GM20431 (cell line): ENCODE measurements around the gene MYB.
"Not testable (repeated sequence)": the region's sequence is repeated elsewhere in the genome, so short reads cannot be mapped to it uniquely, and the experiment has no call there.

Experiments
- in situ Hi-C: fragments of 300-500 bp; cut with MseI, MboI; formaldehyde crosslinking; loops from one replicate; pipeline ENCODE4 v1.15.0; 2020; ENCODE audit warnings: low sequenced_read_pairs; ENCODE audit not compliant: unreplicated experiment

MYB gene

DNA sequence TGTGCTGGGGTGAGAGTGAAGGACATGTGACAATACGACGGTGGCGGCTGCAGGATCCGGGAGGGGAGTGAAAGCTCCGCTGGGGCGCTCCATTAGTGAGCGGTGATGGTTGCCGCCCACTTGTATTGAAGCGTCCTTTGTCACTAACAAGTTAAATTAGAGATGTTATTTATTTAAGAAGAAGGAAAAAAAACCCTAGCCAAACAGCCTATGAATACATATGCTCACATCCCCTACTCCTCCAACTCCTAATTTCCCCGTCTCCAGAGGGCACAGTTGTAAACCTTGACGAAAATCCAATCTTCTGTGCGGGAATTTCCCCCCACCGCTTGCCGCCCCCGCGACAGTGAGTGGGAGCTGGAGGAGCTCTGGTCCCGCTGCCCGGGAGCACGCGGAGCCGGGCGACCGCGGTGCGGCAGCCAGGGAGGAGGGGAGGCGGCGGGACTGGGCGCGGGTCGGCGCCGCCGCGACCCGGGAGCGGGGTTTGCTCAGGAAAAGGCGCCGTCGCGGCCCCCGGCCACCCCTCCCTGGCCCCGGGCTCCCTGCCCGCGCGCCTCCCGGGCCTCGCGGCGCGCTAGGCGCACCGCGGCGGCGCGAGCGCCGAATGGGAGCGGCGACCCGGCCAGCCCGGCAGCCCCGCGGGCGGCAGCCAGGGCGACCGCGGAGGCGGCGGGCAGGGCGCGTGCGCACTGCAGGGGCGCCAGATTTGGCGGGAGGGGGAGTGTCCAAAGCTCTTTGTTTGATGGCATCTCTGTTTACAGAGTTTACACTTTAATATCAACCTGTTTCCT lies at the start of gene MYB:
TSS of gene MYB (plus strand) at position 767 of the 791 bp plus-strand sequence. CDS start 206 bp downstream, outside the sequence.
- in situ Hi-C loops, result no loop called here

DNA sequence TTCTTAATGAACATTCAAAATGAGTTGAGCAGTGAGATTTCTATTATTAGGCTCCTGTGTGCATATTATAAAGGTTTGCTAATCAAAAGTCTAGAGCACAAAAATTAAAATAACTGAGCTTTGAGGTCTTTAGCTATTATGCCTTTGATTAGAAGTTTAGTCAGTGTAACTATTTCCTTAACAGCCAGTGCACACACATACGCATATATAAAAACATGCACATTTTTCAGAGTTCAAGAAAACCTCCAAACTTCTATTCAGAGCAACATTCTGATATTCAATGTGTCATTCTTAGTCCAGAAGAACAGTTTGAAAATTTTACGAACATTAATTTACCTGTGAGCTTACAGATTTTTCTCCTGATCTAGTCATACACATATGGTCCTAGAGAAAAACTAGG lies 48.3 kb upstream of the MYB start:
- in situ Hi-C loops, result loop anchor here (25.0 kb wide), 1 partner anchor 305 kb away; no protein-coding TSS in a partner anchor

DNA sequence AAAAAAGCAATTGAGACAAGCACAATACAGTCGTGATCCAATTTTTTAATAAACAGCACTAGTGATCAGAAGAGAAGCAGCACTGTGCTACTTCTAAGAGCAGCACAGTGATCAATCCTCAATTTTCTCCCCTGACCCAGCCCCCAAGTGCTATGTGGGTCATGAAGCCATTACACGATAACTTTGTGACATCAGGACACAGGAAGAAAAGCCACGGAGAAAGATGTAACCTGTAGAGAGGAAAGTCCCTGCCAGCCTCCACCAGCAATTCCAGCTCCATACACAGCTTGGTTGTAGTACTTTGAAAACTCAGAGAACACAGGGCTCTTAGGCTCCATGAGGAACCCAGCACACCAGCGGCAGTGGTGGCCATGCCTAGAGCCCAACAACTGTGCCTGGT lies 45.3 kb upstream of the MYB start:
- in situ Hi-C loops, result loop anchor here (25.0 kb wide), 1 partner anchor 301 kb away; no protein-coding TSS in a partner anchor

DNA sequence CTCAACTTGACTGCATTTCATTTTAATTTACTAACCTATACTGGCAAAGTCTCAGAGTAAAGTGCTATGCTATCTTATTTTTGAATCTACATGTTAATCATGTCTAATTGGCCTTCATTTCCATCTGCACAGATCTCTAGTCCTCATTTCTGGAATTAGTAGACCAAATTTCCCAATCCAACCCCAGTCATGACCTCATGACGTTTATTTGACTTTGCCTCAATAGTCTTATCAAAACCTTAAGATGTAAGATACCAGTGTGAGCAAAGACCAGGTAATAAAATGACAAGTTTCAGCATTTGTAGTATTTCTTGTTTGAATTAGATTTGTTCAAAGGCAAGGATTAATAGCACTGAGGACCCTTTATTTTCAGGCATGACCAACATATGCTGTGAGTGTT lies 43.3 kb upstream of the MYB start:
- in situ Hi-C loops, result loop anchor here (25.0 kb wide), 1 partner anchor 299 kb away; no protein-coding TSS in a partner anchor

DNA sequence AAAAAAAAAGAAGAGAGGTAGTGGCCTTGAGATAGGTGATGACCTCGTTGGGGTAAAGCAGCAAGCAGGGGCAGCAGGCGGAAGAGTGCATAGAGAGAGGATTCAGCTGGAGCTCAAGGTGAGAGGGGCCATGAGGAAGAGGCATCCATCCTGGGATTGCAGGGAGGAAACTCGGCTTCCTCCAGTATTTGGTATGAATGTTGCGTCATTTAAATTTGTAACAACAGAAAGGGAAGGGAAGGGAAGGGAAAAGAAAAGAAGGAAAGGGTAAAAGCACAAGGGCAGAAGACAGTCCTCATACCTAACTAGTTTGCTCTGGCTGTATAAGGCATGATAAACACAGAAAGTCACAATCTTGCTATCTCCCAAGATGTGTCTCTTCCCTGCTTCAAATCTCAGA lies 39.9 kb upstream of the MYB start:
- in situ Hi-C loops, result loop anchor here (25.0 kb wide), 1 partner anchor 296 kb away; no protein-coding TSS in a partner anchor

DNA sequence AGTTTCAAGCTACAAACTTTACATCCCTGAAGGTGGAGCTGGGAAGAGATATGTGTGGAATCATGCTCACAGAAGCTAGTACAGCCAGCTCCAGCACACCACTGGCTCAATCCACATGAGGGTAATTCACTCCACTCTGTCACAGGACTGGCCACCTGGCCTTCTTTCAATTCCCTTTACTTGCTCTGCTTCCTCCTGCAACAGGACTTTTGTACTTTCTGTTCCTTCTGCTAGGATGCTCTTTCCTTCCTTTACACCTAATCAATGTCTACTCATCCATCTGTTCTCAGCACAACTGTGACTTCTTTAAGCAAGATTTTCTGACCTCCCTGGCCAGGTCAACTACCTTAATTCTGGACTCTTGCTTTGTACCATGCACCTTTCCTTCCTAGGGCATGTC lies 39.4 kb upstream of the MYB start:
- in situ Hi-C loops, result loop anchor here (25.0 kb wide), 1 partner anchor 296 kb away; no protein-coding TSS in a partner anchor

DNA sequence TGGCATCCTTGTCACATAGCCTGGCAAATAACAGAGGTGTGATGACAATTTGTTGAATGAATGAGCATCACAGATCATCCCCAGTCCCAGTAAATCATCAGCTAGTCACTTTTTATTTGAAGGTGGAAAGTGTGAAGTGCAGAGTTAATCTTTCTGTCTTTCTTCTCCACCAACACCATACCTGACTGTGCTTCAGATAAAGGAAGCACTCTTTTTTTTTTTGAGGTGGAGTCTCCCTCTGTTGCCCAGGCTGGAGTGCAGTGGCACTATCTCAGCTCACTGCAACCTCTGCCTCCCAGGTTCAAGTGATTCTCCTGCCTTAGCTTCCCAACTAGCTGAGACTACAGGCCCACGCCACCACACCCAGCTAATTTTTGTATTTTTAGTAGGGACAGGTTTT lies 38.9 kb upstream of the MYB start:
- in situ Hi-C loops, result loop anchor here (25.0 kb wide), 1 partner anchor 295 kb away; no protein-coding TSS in a partner anchor

DNA sequence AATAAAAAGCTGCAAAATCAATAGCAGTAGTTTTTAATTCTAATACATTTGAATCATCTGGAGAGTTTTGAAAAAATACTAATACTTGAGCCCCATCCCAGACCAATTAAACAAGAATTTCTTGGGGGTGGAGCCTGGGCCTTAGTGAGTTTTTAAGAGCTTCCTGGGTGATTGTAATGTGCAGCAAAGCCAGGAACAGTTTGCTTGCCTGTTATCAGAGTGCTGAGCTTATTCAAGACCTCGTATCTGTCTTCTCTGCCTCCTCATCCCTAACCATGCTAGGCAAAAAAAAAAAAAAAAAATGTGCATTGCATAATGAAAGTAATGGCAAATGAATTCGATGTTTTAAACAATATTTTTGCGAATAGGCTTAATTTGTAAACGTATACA lies 36.4 kb upstream of the MYB start:
- in situ Hi-C loops, result loop anchor here (25.0 kb wide), 1 partner anchor 293 kb away; no protein-coding TSS in a partner anchor

DNA sequence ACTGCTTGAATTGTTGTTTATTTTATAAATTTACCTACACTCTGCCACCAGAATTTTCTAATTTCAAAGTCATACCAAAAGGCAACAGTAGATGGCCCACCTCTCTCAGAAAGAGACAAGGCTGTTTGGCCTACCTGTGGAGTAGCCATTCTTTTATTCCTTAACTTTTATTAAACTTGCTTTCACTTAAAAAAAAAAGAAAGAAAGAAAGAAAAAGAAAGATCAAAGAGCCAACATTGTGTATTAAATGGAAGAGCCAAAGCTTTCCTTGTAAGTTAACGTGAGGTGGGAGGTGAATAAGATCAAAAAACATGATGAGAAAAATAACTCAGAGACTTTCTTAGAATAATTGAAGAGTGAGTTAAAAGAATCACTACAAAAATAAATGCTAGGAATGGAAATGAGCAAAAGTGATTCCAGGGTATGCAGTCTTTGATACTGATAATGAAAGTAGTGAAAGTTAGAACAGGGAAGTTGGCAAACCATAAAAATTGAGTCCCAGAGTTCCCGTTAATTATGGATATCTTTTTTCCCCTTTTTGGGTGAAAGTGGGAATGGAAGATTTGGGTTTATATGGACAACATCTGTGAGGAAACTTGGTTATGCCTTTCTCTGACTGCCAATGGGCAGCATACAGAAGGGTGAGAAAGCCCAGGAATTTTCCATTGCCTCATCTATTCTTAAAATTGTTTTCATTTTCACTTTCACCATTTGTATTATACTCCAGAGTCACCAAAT lies 35.9 kb upstream of the MYB start:
- in situ Hi-C loops, result loop anchor here (25.0 kb wide), 1 partner anchor 292 kb away; no protein-coding TSS in a partner anchor

DNA sequence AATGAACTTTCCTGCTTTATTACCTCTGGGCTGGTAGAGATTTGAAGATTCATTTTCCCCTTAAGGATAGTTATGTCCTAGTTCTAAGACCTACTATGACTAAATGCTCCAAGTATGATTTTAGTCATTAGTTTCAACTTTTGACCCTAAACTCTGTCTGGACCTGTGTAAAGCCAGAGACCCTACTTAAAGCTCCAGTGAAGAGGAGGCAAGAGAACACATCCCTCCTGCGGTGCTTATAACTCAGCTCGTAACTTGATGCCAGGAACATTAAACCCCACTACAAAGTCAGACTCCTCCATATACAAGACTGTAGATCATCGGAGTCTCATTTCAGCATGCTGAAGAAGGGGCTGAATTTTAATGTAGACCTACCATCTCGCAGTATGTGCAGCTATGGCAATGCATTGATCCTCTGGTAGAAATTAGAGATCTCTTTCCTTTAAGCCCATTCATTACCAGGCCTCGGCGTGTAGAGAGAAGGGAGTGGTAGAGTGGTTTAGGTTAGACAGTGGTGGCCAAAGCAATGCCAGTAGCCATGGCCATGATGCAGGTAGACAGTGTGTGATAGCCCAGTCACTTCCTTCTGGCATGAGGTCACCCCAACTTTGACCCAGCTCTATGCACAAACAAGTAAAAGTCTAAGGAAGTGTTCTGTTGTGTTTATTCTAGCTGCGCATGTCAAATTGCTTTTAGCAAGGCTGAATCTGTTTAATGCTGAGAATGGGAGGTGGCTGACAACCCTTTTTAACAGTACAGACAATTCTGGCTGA lies 34.8 kb upstream of the MYB start:
- in situ Hi-C loops, result loop anchor here (25.0 kb wide), 1 partner anchor 291 kb away; no protein-coding TSS in a partner anchor

DNA sequence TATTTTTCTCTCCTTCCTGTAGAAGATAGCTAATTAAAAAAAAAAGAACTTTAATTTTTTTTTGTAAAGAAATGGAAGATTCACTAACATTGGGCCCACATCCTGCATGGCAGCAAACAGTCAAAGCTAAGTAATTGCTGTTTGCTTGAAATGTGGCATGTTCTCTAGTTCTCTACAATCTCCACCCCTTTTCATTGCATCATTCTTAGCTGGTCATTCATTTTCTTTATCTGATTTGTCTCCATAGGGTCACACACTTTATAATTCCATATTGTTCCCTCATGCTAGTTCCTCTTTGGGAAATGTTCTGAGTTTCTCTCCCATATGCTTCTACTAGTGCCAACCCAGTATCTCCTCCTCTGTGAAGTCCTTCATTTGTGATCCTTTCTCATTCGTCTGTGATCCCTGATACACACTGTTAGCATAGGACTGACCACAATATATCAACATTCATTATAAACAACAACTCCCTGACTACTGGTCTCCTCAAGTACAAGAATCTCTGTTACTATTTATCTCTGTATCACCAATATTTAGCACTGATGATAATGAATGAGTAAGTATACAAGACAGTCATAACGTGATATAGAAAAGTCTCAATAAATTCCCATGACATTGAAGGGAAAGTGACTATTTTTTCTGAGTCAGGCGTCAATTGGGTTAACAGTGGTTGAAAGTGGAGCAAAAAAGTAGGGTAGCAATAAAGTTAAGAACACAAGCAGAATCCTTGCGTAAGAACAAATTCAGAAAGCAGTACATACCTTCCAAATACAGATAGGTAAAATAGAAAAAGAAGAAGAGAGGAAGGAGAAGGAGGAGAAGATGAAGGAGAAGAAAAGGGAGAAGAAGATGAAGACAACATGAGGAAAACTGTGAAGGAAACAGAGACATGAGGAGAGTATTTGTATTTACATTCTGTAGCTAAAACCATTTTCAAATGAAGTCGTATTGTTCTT lies 33.2 kb upstream of the MYB start:
- in situ Hi-C loops, result loop anchor here (25.0 kb wide), 1 partner anchor 289 kb away; no protein-coding TSS in a partner anchor

DNA sequence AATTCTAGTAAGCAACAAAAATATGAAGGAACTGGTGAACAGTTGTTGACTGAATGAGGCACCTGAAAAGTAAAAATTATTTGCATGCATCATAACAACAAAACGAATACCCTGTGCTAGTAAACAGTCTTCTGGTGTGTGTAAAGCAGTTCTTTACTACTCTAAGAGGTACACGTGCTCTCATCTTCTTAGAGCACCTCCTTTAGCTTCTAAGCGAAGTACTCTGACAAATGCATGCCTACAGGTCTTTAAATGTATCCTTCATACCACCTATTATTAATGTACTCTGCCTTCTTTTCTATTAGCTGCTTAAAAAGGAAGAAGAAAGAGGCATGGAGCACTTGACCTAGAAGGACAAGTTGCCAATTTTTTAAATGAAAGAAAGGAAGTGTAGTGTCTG lies 32.2 kb upstream of the MYB start:
- in situ Hi-C loops, result loop anchor here (25.0 kb wide), 1 partner anchor 288 kb away; no protein-coding TSS in a partner anchor

DNA sequence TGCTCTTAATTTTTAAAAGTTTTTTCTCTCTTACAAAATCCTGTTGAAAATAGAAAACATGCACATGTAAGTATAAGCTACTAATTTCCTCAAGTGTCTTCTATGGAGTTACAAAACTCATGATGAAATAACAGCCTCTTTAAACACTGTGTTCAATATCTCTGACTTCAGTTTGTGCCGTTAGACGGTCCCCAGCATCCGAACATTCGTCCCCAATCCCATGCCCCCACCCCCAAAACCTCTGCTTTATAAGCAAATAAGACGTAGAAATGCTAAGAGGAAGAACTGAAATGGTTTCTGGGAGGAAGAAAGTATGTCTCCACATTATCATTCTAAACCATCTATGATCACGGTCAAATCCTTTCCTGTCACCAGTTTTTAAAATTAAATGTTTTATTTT lies 31.7 kb upstream of the MYB start:
- in situ Hi-C loops, result loop anchor here (25.0 kb wide), 1 partner anchor 288 kb away; no protein-coding TSS in a partner anchor

DNA sequence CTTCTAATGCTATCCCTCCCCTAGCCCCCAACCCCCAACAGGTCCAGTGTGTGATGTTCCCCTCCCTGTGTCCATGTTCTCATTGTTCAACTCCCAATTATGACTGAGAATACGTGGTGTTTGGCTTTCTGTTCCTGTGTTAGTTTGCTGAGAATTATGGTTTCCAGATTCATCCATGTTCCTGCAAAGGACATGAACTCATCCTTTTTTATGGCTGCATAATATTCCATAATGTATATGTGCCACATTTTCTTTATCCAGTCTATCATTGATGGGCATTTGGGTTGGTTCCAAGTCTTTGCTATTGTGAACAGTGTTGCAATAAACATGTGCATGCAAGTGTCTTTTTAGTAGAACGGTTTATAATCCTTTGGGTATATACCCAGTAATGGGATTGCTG lies 30.6 kb upstream of the MYB start:
- in situ Hi-C loops, result not testable (repeated sequence)

DNA sequence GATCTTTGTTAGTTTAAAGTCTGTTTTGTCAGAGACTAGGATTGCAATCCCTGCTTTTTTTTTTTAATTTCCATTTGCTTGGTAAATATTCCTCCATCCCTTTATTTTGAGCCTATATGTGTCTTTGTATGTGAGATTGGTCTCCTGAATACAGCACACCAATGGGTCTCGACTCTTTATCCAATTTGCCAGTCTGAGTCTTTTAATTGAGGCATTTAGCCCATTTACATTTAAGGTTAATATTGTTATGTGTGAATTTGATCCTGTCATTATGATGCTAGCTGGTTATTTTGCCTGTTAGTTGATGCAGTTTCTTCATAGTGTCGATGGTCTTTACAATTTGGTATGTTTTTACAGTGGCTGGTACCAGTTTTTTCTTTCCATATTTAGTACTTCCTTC lies 27.0 kb upstream of the MYB start:
- in situ Hi-C loops, result not testable (repeated sequence)

DNA sequence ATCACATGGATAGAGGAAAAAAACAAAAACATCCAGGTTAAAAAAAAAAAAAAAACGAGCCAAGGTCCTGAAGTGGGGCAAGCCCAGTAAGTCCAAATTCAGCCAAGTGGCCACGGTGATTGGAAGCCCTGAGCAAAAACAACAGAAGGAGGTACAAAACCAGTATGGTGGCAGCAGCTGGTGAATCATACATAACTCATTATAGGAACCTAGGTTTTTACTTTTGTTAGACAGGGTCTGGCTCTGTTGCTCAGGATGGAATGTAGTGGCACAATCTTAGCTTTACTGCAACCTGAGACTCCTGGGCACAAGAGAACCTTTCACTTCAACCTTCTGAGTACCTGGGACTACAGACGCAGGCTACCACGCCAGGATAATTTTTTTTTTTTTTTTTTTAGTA lies 22.7 kb upstream of the MYB start:
- in situ Hi-C loops, result no loop called here

DNA sequence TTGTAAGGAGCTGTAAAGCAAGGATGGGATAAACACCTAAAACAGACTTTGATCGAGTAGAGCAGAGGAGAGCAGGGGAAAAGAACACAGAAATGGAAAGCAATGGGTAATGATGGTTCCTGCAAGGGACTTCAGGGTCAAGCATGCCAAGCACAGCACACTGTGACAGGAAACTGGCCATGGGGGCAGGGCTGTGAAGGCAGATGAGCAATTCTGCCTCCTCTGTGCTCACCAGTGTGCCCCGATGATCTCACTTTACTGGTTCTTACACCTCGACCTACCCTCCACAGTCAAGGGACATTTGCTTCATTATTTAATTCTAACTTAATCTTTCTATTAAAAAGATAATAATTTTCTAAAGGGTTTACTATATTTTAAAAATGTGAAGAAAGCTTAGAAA lies 21.6 kb upstream of the MYB start:
- in situ Hi-C loops, result no loop called here

DNA sequence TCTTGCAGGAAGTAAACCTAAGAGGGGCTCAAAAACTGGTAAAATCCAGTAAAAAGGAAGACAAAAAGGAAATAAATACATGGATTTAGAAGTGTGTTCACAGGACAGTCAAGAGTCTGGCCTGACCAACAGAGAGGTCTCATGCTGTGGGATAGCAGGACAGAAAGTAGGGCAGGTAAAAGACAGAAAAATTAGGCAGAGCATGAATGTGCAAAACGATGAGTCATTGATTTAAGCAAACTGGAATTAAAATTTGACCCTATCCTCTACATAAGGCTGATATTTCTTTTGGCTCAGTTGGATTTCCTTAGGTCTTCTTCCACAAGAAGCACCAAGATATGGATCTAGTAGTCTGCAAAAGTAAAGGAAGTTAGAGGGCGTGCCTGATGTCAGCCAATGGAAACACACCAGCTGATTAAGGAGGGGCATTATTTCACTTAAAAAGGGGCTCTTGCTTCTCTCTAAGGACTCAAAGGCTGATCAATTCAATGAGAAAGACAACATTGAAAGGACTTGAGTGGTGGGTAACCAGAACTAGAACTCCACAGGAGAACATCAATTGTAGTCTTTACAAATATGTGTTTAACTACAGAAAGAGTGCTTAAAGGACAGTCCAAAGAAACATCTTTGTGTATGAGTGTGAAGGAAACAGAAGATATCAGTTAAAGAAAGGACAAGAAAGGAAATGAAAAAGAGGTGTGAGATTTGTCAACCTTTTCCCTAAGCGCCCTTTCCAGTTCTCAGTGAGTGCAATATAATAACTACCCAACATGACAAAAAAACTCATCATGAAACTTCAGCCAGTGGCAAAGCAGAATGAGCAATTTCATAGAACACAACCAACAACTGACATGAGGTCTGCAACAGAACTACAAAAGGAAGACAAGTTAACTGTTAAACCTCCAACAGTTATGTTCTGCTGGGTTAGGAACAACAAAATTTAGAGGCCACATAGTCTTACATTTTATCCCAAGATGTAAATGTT lies 19.4 kb upstream of the MYB start:
- in situ Hi-C loops, result no loop called here
